ENCODE data around the gene GRIA4.

GRIA4 gene

GRCh38 chr11:105900515-105901035 is 290.7 kb downstream of the GRIA4 start:
- TF ChIP-seq CTCF (IDR thresholded peaks at IDR 0.05; ENCODE audit: low read depth, low read length) = no peak
- Histone ChIP-seq H3K36me3 (peaks cover 3% of the 10 kb centered on the region; the same call in 1 of the 2 replicates), H3K4me3 (ENCODE audit: low read depth, low read length) (no peak overlapping the region), H3K9me3 (no peaks in the 10 kb centered on the region; the same call in none of the 2 replicates), H3K4me1 (no peaks in the 10 kb centered on the region; the same call in 1 of the 2 replicates), H3K27me3 (no peaks in the 10 kb centered on the region)
- DNase-seq = no peak

GRCh38 chr11:105903113-105903512 is 293.2 kb downstream of the GRIA4 start:
- Histone ChIP-seq H3K4me1 (peaks cover 12% of the 10 kb centered on the region), H3K36me3 (peaks cover 3% of the 10 kb centered on the region; the same call in 1 of the 2 replicates), H3K9me3 (no peaks in the 10 kb centered on the region), H3K27me3 (no peaks in the 10 kb centered on the region), H3K4me3 (ENCODE audit: low read depth, low read length) (no peak overlapping the region)
- DNase-seq = no peak
- TF ChIP-seq CTCF (IDR thresholded peaks at IDR 0.05; ENCODE audit: low read depth, low read length) = no peak

GRCh38 chr11:105906517-105906916 is 296.6 kb downstream of the GRIA4 start:
- no peaks in the 10 kb centered on the region for H3K9me3 ChIP-seq
- peaks cover 3% of the 10 kb centered on the region; the same call in 1 of the 2 replicates for H3K36me3 ChIP-seq
- no peak overlapping the region for H3K4me3 ChIP-seq (ENCODE audit: low read depth, low read length)
- peaks cover 13% of the 10 kb centered on the region for H3K4me1 ChIP-seq
- no peak for TF ChIP-seq CTCF (IDR thresholded peaks at IDR 0.05; ENCODE audit: low read depth, low read length)
- DNase-seq = no peak
- no peaks in the 10 kb centered on the region for H3K27me3 ChIP-seq

- DNase-seq = peak; percentile 30
These were observed 297.4 kb downstream of the GRIA4 start for GRCh38 chr11:105907319-105907718.

GRCh38 chr11:105910095-105910715 is 300.3 kb downstream of the GRIA4 start:
- no peak for TF ChIP-seq CTCF (IDR thresholded peaks at IDR 0.05; ENCODE audit: low read depth, low read length)
- Histone ChIP-seq H3K36me3 (peaks cover 2% of the 10 kb centered on the region; the same call in 1 of the 2 replicates), H3K4me1 (peaks cover 31% of the 10 kb centered on the region), H3K4me3 (ENCODE audit: low read depth, low read length) (no peak overlapping the region), H3K9me3 (no peaks in the 10 kb centered on the region), H3K27me3 (no peaks in the 10 kb centered on the region)
- DNase-seq = no peak

More at GRCh38 chr11:105907319-105907718, 297.4 kb downstream of the GRIA4 start:
- H3K36me3 ChIP-seq = peaks cover 3% of the 10 kb centered on the region; the same call in 1 of the 2 replicates
- no peaks in the 10 kb centered on the region for H3K27me3 ChIP-seq
- H3K9me3 ChIP-seq = no peaks in the 10 kb centered on the region
- H3K4me3 ChIP-seq (ENCODE audit: low read depth, low read length) = no peak overlapping the region
- peaks cover 13% of the 10 kb centered on the region for H3K4me1 ChIP-seq
- no peak for TF ChIP-seq CTCF (IDR thresholded peaks at IDR 0.05; ENCODE audit: low read depth, low read length)

- TF ChIP-seq CTCF (IDR thresholded peaks at IDR 0.05; ENCODE audit: low read depth, low read length) = no peak
- H3K9me3 ChIP-seq = no peaks in the 10 kb centered on the region
- H3K27me3 ChIP-seq = no peaks in the 10 kb centered on the region
- no peak for DNase-seq
- no peaks in the 10 kb centered on the region for H3K36me3 ChIP-seq
- no peak overlapping the region for H3K4me3 ChIP-seq (ENCODE audit: low read depth, low read length)
- peaks cover 32% of the 10 kb centered on the region for H3K4me1 ChIP-seq
These were observed 301.6 kb downstream of the GRIA4 start for GRCh38 chr11:105911454-105911853.

Data from BE2C (cell line).